ENCODE measurements around the gene ALKBH4.

ALKBH4 gene

DNA sequence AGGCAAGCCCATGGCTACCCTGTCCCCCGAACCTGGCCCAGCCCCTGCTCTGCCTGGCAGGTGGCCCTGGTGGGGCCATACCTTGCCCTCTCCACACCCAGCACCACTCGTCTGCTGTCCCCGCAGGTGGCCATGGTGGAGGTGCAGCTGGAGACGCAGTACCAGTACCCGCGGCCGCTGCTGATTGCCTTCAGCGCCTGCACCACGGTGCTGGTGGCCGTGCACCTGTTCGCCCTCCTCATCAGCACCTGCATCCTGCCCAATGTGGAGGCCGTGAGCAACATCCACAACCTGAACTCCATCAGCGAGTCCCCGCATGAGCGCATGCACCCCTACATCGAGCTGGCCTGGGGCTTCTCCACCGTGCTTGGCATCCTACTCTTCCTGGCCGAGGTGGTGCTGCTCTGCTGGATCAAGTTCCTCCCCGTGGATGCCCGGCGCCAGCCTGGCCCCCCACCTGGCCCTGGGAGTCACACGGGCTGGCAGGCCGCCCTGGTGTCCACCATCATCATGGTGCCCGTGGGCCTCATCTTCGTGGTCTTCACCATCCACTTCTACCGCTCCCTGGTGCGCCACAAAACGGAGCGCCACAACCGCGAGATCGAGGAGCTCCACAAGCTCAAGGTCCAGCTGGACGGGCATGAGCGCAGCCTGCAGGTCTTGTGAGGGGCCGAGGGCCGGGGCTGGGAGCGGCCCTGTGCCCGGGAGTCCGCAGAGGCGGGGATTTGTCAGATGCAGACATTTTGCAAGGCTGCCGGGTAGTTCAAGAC lies 18.1 kb downstream of the ALKBH4 start:
- DNase-seq (ENCODE audit: low read depth) = no peak
- TF ChIP-seq, protein P1, sequence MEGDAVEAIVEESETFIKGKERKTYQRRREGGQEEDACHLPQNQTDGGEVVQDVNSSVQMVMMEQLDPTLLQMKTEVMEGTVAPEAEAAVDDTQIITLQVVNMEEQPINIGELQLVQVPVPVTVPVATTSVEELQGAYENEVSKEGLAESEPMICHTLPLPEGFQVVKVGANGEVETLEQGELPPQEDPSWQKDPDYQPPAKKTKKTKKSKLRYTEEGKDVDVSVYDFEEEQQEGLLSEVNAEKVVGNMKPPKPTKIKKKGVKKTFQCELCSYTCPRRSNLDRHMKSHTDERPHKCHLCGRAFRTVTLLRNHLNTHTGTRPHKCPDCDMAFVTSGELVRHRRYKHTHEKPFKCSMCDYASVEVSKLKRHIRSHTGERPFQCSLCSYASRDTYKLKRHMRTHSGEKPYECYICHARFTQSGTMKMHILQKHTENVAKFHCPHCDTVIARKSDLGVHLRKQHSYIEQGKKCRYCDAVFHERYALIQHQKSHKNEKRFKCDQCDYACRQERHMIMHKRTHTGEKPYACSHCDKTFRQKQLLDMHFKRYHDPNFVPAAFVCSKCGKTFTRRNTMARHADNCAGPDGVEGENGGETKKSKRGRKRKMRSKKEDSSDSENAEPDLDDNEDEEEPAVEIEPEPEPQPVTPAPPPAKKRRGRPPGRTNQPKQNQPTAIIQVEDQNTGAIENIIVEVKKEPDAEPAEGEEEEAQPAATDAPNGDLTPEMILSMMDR (conservative IDR thresholded peaks at IDR 0.05; ENCODE audit: low read depth, low read length) = no peak
- no peak overlapping the region for H3K4me3 ChIP-seq (ENCODE audit: low read length)

DNA sequence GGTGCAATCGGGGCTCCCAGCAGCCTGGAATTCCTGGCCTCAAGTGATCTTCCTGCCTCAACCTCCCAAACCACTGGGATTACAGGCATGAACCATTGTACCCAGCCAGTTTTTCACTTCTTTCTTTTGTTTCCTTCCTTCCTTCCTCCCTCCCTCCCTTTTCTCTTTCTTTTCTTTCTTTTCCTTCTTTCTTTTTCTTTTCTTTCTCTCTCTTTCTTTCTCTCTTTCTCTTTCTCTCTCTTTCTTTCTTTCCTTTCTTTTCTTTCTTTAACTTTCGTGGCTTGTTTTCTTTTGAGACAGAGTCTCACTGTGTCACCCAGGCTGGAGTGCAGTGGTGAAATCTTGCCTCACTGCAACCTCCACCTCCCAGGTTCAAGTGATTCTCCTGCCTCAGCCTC lies 19.0 kb downstream of the ALKBH4 start:
- TF ChIP-seq, protein P1 (conservative IDR thresholded peaks at IDR 0.05; ENCODE audit: low read depth, low read length) = no peak
- DNase-seq (ENCODE audit: low read depth) = no peak
- no peak overlapping the region for H3K4me3 ChIP-seq (ENCODE audit: low read length)

DNA sequence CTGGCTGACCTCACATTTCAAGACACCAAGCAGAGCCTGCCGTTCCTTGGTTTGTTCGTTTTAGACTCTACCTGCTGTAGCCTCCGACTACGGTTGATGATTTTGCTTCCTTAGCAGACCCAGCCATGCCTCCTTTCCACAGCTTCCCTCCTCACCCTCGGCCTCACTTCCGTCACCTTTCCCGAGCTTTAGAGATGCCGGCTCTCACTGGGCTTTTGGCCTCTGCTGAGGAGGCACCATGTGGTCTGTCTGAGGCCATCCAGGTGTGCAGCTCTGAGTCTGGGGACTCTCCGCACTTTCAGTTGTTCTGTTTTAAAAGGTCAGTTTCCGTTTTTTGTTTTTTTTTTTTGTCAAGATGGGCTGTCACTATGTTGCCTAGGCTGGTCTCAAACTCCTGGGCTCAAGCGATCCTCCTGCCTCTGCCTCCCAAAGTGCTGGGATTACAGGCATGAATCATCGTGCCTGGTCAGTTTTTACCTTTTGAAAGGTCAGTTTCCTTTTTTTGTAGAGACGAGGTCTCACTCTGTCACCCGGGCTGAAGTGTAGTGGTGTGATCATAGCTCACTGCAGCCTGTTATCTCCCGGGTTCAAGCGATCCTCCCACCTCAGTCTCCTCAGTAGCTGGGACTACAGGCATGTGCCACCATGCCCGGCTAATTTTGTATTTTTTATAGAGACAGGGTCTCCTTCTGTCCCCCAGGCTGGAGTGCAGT lies 19.5 kb downstream of the ALKBH4 start:
- no peak for DNase-seq (ENCODE audit: low read depth)
- H3K4me3 ChIP-seq (ENCODE audit: low read length) = no peak overlapping the region
- TF ChIP-seq, protein P1 (conservative IDR thresholded peaks at IDR 0.05; ENCODE audit: low read depth, low read length) = no peak

DNA sequence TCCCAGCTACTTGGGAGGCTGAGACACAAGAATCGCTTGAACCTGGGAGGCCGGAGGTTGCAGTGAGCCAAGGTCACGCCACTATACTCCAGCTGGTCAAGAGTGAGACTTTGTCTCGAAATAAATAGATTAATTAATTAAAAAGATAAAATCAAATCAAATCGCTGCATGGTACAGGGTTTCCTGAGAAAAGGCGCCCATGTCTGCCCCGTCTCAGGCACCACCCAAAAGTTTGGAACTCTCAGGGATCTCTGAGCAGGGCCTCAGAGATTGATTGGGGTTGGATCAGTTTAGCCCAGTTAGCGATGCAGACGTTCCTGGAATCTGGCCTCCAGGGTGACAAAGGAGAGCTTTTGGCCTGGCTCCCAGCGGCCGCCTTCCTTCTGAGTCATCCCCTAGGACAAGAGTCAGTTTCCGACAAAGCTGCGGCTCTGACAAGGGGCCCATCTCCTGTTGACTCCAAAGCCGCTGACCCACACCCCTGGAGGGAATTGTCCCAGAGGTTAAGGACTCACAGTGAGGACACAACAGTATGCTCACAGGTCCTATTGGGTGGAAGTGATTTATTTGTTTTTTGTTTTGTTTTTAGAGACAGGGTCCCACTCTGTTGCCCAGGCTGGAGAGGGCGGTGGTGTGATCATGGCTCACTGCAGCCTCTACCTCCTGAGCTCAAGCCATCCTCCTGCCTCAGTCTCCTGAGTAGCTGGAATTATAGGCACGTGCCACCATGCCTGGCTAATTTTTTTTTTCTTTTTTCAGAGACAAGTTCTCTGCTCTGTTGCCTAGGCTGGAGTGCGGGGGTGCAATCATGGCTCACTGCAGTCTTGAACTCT lies 24.5 kb downstream of the ALKBH4 start:
- DNase-seq (ENCODE audit: low read depth) = peak; percentile 34
- TF ChIP-seq, protein P1 (conservative IDR thresholded peaks at IDR 0.05; ENCODE audit: low read depth, low read length) = no peak
- H3K4me3 ChIP-seq (ENCODE audit: low read length) = no peak overlapping the region

DNA sequence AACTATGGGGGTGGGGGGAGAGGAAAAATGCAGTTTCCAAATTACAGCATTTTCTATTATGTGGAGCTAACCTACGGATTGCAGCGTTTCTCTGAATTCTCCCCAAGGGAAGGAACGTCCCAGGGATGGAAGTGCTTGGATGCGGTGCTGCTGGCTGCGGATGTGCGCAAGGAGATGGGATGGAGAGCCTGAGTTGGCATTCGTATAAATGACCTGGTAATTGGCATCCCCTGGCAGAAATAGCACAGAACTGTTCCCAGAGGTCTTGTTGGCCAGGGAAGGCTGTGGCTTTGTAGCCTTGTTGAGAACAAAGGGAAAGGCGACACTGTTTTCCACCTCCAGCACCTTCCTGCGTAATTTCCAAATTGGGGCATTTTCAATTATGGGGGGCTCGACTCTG lies 28.5 kb downstream of the ALKBH4 start:
- TF ChIP-seq, protein P1 (conservative IDR thresholded peaks at IDR 0.05; ENCODE audit: low read depth, low read length) = no peak
- H3K4me3 ChIP-seq (ENCODE audit: low read length) = no peak overlapping the region
- no peak for DNase-seq (ENCODE audit: low read depth)

DNA sequence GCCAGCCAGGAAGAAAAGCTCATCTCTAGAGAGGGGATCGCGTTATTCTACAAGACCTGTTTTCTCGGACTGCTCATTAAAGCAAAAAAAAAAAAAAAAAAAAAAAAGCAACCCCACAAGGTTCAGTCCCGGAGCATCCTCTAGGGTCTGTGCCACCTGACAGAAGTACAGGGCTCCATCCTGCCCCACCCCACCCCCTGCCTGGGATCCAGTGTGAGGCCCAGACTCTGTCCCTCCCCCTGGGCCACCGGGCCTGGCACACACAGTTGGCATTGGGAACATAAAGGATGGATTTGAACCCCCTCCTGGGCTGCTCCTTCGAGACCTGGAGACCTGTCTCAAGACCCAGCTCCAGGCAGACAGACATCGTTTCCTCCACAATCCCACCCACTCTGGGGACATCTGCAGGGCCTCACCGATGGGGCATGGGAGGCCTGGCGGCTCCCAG lies 30.6 kb downstream of the ALKBH4 start:
- peak overlapping the region; percentile 69 for H3K4me3 ChIP-seq (ENCODE audit: low read length)
- TF ChIP-seq, protein P1 (conservative IDR thresholded peaks at IDR 0.05; ENCODE audit: low read depth, low read length) = no peak
- no peak for DNase-seq (ENCODE audit: low read depth)
